ENCODE results near the gene BBS1. TPM values are rescaled to one million over a fixed set of nuclear protein-coding genes. Genes with fewer than 3 reads are reported as not detected.

Gene BBS1
- total and polyA plus RNA-seq, 4 experiments from 2014 or later, result 8.9 to 41.3 (median 26.4) TPM

GRCh38 chr11:66494458-66494857, 16.0 kb upstream of the BBS1 start:
- Mint-ChIP-seq H3K4me1 (peaks cover 0 to 2% (median under 1%) of the 10 kb centered on the region in 4 donors), H3K36me3 (peaks cover 13 to 34% of the 10 kb centered on the region in 2 donors), H3K9me3 (no peaks in the 10 kb centered on the region), H3K4me3 (no peak overlapping the region), H3K27ac (no peak overlapping the region), H3K27me3 (no peaks in the 10 kb centered on the region)
- Histone ChIP-seq H3K4me3 (ENCODE audit: low read length in 2 of 2) (no peak overlapping the region), H3K27me3 (ENCODE audit: insufficient read depth, low read length) (no peaks in the 10 kb centered on the region), H3K27ac (ENCODE audit: low read depth, low read length) (no peak overlapping the region), H3K36me3 (ENCODE audit: insufficient read depth, low read length) (peaks cover 28% of the 10 kb centered on the region), H3K4me1 (ENCODE audit: insufficient read depth, low read length) (no peaks in the 10 kb centered on the region), H3K9me3 (ENCODE audit: control insufficient read depth in 1 of 2, low read length in 2 of 2) (no peaks in the 10 kb centered on the region)
- intact Hi-C loops (cut with micrococcal nuclease), result no loop called here
- ChIA-PET CTCF (ENCODE audit: partially characterized antibody) (interaction anchor here (1.2 kb wide), 1 partner anchor 11 kb away, joined by 3 read pairs; no protein-coding TSS in a partner anchor), POLR2A (ENCODE audit: partially characterized antibody) (no interaction called here)
- no peak for DNase-seq

GRCh38 chr11:66494935-66495334, 15.5 kb upstream of the BBS1 start:
- H3K4me3 ChIP-seq (ENCODE audit: low read length in 2 of 2), result no peak overlapping the region
- no peaks in the 10 kb centered on the region for H3K27me3 ChIP-seq (ENCODE audit: insufficient read depth, low read length)
- peaks cover 0 to 2% (median under 1%) of the 10 kb centered on the region in 4 donors for H3K4me1 Mint-ChIP-seq
- no peaks in the 10 kb centered on the region for H3K9me3 Mint-ChIP-seq
- no peaks in the 10 kb centered on the region for H3K4me1 ChIP-seq (ENCODE audit: insufficient read depth, low read length)
- POLR2A ChIA-PET (ENCODE audit: partially characterized antibody), result no interaction called here
- no peak overlapping the region for H3K27ac Mint-ChIP-seq
- H3K36me3 Mint-ChIP-seq, result peaks cover 13 to 32% of the 10 kb centered on the region in 2 donors
- intact Hi-C loops (cut with micrococcal nuclease), result no loop called here
- no peaks in the 10 kb centered on the region for H3K9me3 ChIP-seq (ENCODE audit: control insufficient read depth in 1 of 2, low read length in 2 of 2)
- CTCF ChIA-PET (ENCODE audit: partially characterized antibody), result interaction anchor here (1.2 kb wide), 1 partner anchor 11 kb away, joined by 3 read pairs; no protein-coding TSS in a partner anchor
- H3K27ac ChIP-seq (ENCODE audit: low read depth, low read length), result no peak overlapping the region
- peaks cover 25% of the 10 kb centered on the region for H3K36me3 ChIP-seq (ENCODE audit: insufficient read depth, low read length)
- no peaks in the 10 kb centered on the region for H3K27me3 Mint-ChIP-seq
- no peak for DNase-seq
- no peak overlapping the region for H3K4me3 Mint-ChIP-seq

- no peak overlapping the region for H3K27ac ChIP-seq (ENCODE audit: low read depth, low read length)
- no peaks in the 10 kb centered on the region for H3K27me3 Mint-ChIP-seq
- peaks cover 11 to 31% of the 10 kb centered on the region in 2 donors for H3K36me3 Mint-ChIP-seq
- no peaks in the 10 kb centered on the region for H3K9me3 Mint-ChIP-seq
- H3K4me1 ChIP-seq (ENCODE audit: insufficient read depth, low read length), result no peaks in the 10 kb centered on the region
- peaks cover 22% of the 10 kb centered on the region for H3K36me3 ChIP-seq (ENCODE audit: insufficient read depth, low read length)
- H3K4me3 Mint-ChIP-seq, result no peak overlapping the region
- H3K4me3 ChIP-seq (ENCODE audit: low read length in 2 of 2), result no peak overlapping the region
- no peaks in the 10 kb centered on the region for H3K27me3 ChIP-seq (ENCODE audit: insufficient read depth, low read length)
- ChIA-PET POLR2A (ENCODE audit: partially characterized antibody) (no interaction called here), CTCF (ENCODE audit: partially characterized antibody) (interaction anchor here (1.2 kb wide), 1 partner anchor 12 kb away, joined by 3 read pairs; no protein-coding TSS in a partner anchor)
- H3K9me3 ChIP-seq (ENCODE audit: control insufficient read depth in 1 of 2, low read length in 2 of 2), result no peaks in the 10 kb centered on the region
- H3K4me1 Mint-ChIP-seq, result peaks cover 0 to 1% (median under 1%) of the 10 kb centered on the region in 4 donors
- DNase-seq, result no peak
- H3K27ac Mint-ChIP-seq, result no peak overlapping the region
- intact Hi-C loops (cut with micrococcal nuclease), result no loop called here
Observed at GRCh38 chr11:66495401-66495854, 15.0 kb upstream of the BBS1 start.

- no peaks in the 10 kb centered on the region for H3K9me3 ChIP-seq (ENCODE audit: control insufficient read depth in 1 of 2, low read length in 2 of 2)
- POLR2A ChIA-PET (ENCODE audit: partially characterized antibody), result no interaction called here
- H3K9me3 Mint-ChIP-seq, result no peaks in the 10 kb centered on the region
Observed at GRCh38 chr11:66497206-66497605, 13.2 kb upstream of the BBS1 start.

DNA sequence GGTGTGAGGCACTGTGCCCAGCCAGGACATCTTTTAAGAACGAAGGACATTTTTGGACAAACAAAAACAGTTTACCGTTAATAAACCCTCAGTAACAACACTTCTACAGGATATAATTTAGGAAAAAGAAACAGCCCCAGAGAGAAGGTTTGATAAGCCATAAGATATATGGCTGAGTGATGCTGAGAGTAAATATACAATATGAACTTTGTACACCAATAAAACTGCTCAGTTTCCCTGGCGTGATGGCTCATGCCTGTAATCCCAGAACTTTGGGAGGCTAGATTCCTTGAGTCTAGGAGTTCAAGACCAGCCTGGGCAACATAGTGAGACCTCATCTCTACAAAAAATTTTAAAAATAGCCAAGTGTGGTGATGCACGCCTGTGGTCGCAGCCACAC, 11.9 kb upstream of the BBS1 start:
- Mint-ChIP-seq H3K4me3 (no peak overlapping the region), H3K4me1 (no peaks in the 10 kb centered on the region), H3K27me3 (no peaks in the 10 kb centered on the region), H3K9me3 (no peaks in the 10 kb centered on the region), H3K36me3 (peaks cover 18 to 24% of the 10 kb centered on the region in 2 donors), H3K27ac (no peak overlapping the region)
- Histone ChIP-seq H3K4me3 (ENCODE audit: low read length in 2 of 2) (no peak overlapping the region), H3K27ac (ENCODE audit: low read depth, low read length) (no peak overlapping the region), H3K4me1 (ENCODE audit: insufficient read depth, low read length) (no peaks in the 10 kb centered on the region), H3K27me3 (ENCODE audit: insufficient read depth, low read length) (no peaks in the 10 kb centered on the region), H3K36me3 (ENCODE audit: insufficient read depth, low read length) (peaks cover 14% of the 10 kb centered on the region), H3K9me3 (ENCODE audit: control insufficient read depth in 1 of 2, low read length in 2 of 2) (no peaks in the 10 kb centered on the region)
- ChIA-PET CTCF (ENCODE audit: partially characterized antibody) (no interaction called here), POLR2A (ENCODE audit: partially characterized antibody) (no interaction called here)
- intact Hi-C loops (cut with micrococcal nuclease), result no loop called here
- no peak for DNase-seq

More at GRCh38 chr11:66497206-66497605, 13.2 kb upstream of the BBS1 start:
- no peak overlapping the region for H3K4me3 Mint-ChIP-seq
- no peak overlapping the region for H3K27ac Mint-ChIP-seq
- H3K36me3 ChIP-seq (ENCODE audit: insufficient read depth, low read length), result peaks cover 22% of the 10 kb centered on the region
- intact Hi-C loops (cut with micrococcal nuclease), result no loop called here
- H3K4me1 Mint-ChIP-seq, result peaks cover 0 to 1% (median 0%) of the 10 kb centered on the region in 4 donors
- H3K4me1 ChIP-seq (ENCODE audit: insufficient read depth, low read length), result no peaks in the 10 kb centered on the region
- peaks cover 18 to 27% of the 10 kb centered on the region in 2 donors for H3K36me3 Mint-ChIP-seq
- no peak overlapping the region for H3K4me3 ChIP-seq (ENCODE audit: low read length in 2 of 2)
- no peaks in the 10 kb centered on the region for H3K27me3 ChIP-seq (ENCODE audit: insufficient read depth, low read length)
- CTCF ChIA-PET (ENCODE audit: partially characterized antibody), result no interaction called here
- no peak overlapping the region for H3K27ac ChIP-seq (ENCODE audit: low read depth, low read length)
- no peak for DNase-seq
- no peaks in the 10 kb centered on the region for H3K27me3 Mint-ChIP-seq

DNA sequence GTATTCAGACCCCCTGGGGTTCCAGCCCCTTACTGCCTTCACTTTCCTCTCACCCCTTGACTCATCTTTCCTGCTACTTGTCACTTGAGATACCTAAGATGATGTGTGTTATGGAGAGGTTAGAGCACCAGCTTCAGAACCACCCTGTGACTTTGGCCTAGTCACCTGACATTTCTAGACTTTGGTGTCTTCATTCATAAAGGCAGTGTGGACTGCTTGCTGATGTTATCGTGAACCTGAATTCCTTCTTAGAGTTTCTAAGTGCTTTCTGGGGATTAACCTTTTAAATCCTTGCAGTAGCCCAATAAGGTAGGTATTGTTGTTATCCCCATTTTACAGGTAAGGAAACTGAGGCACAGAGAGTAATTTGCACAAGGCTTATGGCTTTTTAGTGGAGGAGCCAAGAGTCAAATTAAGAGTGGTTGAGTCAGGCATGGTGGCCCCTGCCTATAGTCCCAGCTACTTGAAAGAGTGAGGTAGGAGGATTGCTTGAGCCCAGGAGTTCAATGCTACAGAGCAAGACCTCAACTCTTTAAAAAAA, 5.1 kb upstream of the BBS1 start:
- intact Hi-C loops (cut with micrococcal nuclease), result no loop called here
- POLR2A ChIA-PET (ENCODE audit: partially characterized antibody), result no interaction called here
- CTCF ChIA-PET (ENCODE audit: partially characterized antibody), result no interaction called here

DNA sequence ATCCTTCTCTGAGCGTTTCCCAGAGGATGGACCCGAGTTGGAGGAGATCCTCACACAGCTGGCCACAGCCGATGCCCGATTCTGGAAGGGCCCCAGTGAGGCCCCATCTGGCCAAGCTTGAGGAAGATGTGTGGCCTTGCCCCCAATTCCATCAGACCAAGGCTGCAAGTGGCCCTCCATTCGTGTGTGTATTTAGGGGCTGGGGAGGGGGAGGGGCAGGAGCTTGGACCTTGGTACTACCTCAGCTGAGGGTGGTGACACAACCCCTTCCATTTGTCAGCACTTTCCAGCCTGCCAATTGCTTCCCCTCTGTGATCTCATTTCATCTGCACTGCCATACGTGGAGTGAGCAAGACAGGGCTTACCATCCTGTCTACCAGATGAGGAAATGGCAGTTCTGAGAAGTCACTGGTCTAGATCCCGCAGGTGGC, 1.3 kb upstream of the BBS1 start:
- peaks cover 18% of the 10 kb centered on the region for H3K4me1 ChIP-seq (ENCODE audit: insufficient read depth, low read length)
- Mint-ChIP-seq H3K4me3 (no peak overlapping the region), H3K36me3 (peaks cover 11 to 19% of the 10 kb centered on the region in 2 donors), H3K4me1 (peaks cover 8 to 19% (median 17%) of the 10 kb centered on the region in 4 donors), H3K27ac (no peak overlapping the region), H3K27me3 (no peaks in the 10 kb centered on the region), H3K9me3 (no peaks in the 10 kb centered on the region)
- peaks cover 10% of the 10 kb centered on the region for H3K36me3 ChIP-seq (ENCODE audit: insufficient read depth, low read length)
- H3K27me3 ChIP-seq (ENCODE audit: insufficient read depth, low read length), result no peaks in the 10 kb centered on the region
- POLR2A ChIA-PET (ENCODE audit: partially characterized antibody), result interaction anchor here (0.6 to 3.5 kb wide), 5 partner anchors 30 to 1921 kb away, joined by 3 to 19 read pairs (median 4); partner anchors contain the start of genes DPP3, PELI3 and YIF1A
- H3K9me3 ChIP-seq (ENCODE audit: control insufficient read depth in 1 of 2, low read length in 2 of 2), result no peaks in the 10 kb centered on the region
- no peak overlapping the region for H3K27ac ChIP-seq (ENCODE audit: low read depth, low read length)
- H3K4me3 ChIP-seq (ENCODE audit: low read length in 2 of 2), result no peak overlapping the region
- intact Hi-C loops (cut with micrococcal nuclease), result no loop called here
- no peak for DNase-seq
- CTCF ChIA-PET (ENCODE audit: partially characterized antibody), result interaction anchor here (0.7 to 1.1 kb wide), 2 partner anchors 26 to 71 kb away, joined by 3 read pairs; partner anchors contain the start of gene MRPL11

More for the DNA sequence above, 5.1 kb upstream of the BBS1 start:
- H3K36me3 Mint-ChIP-seq, result peaks cover 19 to 22% of the 10 kb centered on the region in 2 donors
- H3K27me3 ChIP-seq (ENCODE audit: insufficient read depth, low read length), result no peaks in the 10 kb centered on the region
- no peak for DNase-seq
- peaks cover 10% of the 10 kb centered on the region for H3K36me3 ChIP-seq (ENCODE audit: insufficient read depth, low read length)
- no peak overlapping the region for H3K27ac Mint-ChIP-seq
- no peaks in the 10 kb centered on the region for H3K9me3 ChIP-seq (ENCODE audit: control insufficient read depth in 1 of 2, low read length in 2 of 2)
- no peak overlapping the region for H3K27ac ChIP-seq (ENCODE audit: low read depth, low read length)
- H3K9me3 Mint-ChIP-seq, result no peaks in the 10 kb centered on the region
- peaks cover 0 to 3% (median 2%) of the 10 kb centered on the region in 4 donors for H3K4me1 Mint-ChIP-seq
- peaks cover 4% of the 10 kb centered on the region for H3K4me1 ChIP-seq (ENCODE audit: insufficient read depth, low read length)
- no peak overlapping the region for H3K4me3 Mint-ChIP-seq
- H3K4me3 ChIP-seq (ENCODE audit: low read length in 2 of 2), result no peak overlapping the region
- H3K27me3 Mint-ChIP-seq, result no peaks in the 10 kb centered on the region
